Measurements from ENCODE around the gene SFMBT1.

- no peak for TF ChIP-seq CTCF (IDR thresholded peaks at IDR 0.05)
- TF ChIP-seq POLR2A (IDR thresholded peaks at IDR 0.05), result no peak
Measured at GRCh38 chr3:53082736-53083135, 36.9 kb upstream of the SFMBT1 start.
